SK-N-SH (cell line): ENCODE results near the gene F5. TPM values are rescaled to one million over a fixed set of nuclear protein-coding genes. Genes with fewer than 3 reads are reported as not detected.

Source experiments
- CTCF ChIA-PET: fragments of 300-600, 350-600 bp; formaldehyde crosslinking; extraction: SDS; loops from one replicate; lab custom pipeline; 2021; lab: Yijun Ruan, JAX
- POLR2A ChIA-PET: fragments of 350-600 bp; sonication (Branson Sonifier 250); formaldehyde crosslinking; extraction: SDS; loops from one replicate; lab custom pipeline; 2020; ENCODE audit warnings: antibody characterized with exemption, inconsistent platforms; lab: Yijun Ruan, JAX
- DNase-seq: peaks from one replicate; pipeline ENCODE4 v3.0.0; 2012
- H2AFZ ChIP-seq: fragments of 200-600 bp; sonication (generic); 2 replicates; pipeline ENCODE4 v1.8.1; 2016; ENCODE audit warnings: antibody characterized with exemption, mild to moderate bottlenecking, low read depth
- H3F3A ChIP-seq: fragments of 200-600 bp; sonication (generic); replicated peaks from 2 replicates; pipeline ENCODE3; 2016; ENCODE audit warnings: antibody characterized with exemption, mild to moderate bottlenecking; ENCODE audit not compliant: insufficient read depth
- H3K27ac ChIP-seq, 2 experiments: fragments of 200-500 bp in 1 of 2; fragments of 200-600 bp in 1 of 2; sonication (Bioruptor generic) in 1 of 2; sonication (generic), shearing (Covaris generic) in 1 of 2; 2 replicates each; pipeline versions ENCODE4 v1.5.1 to v1.6.1; 2014 to 2016; ENCODE audit warnings: low read depth in 2 of 2, inconsistent platforms in 1 of 2, low read length in 1 of 2, mild to moderate bottlenecking in 1 of 2, mixed read lengths in 1 of 2
- H3K27me3 ChIP-seq: fragments of 200-600 bp; sonication (generic), shearing (Covaris generic); 2 replicates; pipeline ENCODE4 v1.6.1; 2016; ENCODE audit warnings: mixed run types; ENCODE audit not compliant: insufficient read depth
- H3K36me3 ChIP-seq, 2 experiments: fragments of 200-500 bp in 1 of 2; fragments of 200-600 bp in 1 of 2; sonication (Bioruptor generic) in 1 of 2; sonication (generic) in 1 of 2; replicated peaks in 1 of 2; 2 replicates each; pipeline versions ENCODE3 to v1.5.1; 2014 to 2016; ENCODE audit warnings: low read length in 1 of 2, mild to moderate bottlenecking in 1 of 2; ENCODE audit not compliant: insufficient read depth in 2 of 2, control insufficient read depth in 1 of 2
- H3K4me1 ChIP-seq, 2 experiments: fragments of 200-500 bp in 1 of 2; fragments of 200-600 bp in 1 of 2; sonication (Bioruptor generic) in 1 of 2; sonication (generic), shearing (Covaris generic) in 1 of 2; 2 replicates each; pipeline versions ENCODE4 v1.5.1 to v1.6.1; 2014 to 2016; ENCODE audit warnings: low read depth in 1 of 2, low read length in 1 of 2, mixed run types in 1 of 2; ENCODE audit not compliant: insufficient read depth in 2 of 2, control insufficient read depth in 1 of 2
- H3K4me2 ChIP-seq: fragments of 200-600 bp; sonication (generic), shearing (Covaris generic); 2 replicates; pipeline ENCODE4 v1.6.1; 2017; ENCODE audit warnings: mixed run types
- H3K4me3 ChIP-seq, 2 experiments: fragments of 200-500 bp in 1 of 2; fragments of 200-600 bp in 1 of 2; sonication (Bioruptor generic) in 1 of 2; sonication (generic), shearing (Covaris generic) in 1 of 2; 2 replicates each; pipeline versions ENCODE4 v1.5.1 to v1.8.1; 2014 to 2016; ENCODE audit warnings: low read depth in 2 of 2, inconsistent platforms in 1 of 2, low read length in 1 of 2, mild to moderate bottlenecking in 1 of 2, mixed read lengths in 1 of 2, moderate library complexity in 1 of 2
- H3K79me2 ChIP-seq: fragments of 200-600 bp; sonication (generic); 2 replicates; pipeline ENCODE4 v1.8.1; 2017; ENCODE audit warnings: mild to moderate bottlenecking; ENCODE audit not compliant: insufficient read depth
- H3K9ac ChIP-seq: fragments of 200-600 bp; sonication (generic); 2 replicates; pipeline ENCODE4 v1.6.1; 2017; ENCODE audit warnings: mixed run types
- H3K9me2 ChIP-seq: fragments of 200-600 bp; sonication (generic); 2 replicates; pipeline ENCODE4 v1.6.1; 2017; ENCODE audit warnings: mixed run types
- H3K9me3 ChIP-seq: fragments of 200-600 bp; sonication (generic); 2 replicates; pipeline ENCODE4 v1.6.1; 2017; ENCODE audit warnings: mixed run types, mild to moderate bottlenecking, moderate library complexity
- H4K20me1 ChIP-seq: fragments of 200-600 bp; sonication (generic); 2 replicates; pipeline ENCODE4 v1.6.1; 2017; ENCODE audit warnings: mild to moderate bottlenecking, mixed run types; ENCODE audit not compliant: insufficient read depth
- CHD2 ChIP-seq: fragments of 150-350 bp; IDR thresholded peaks from 2 replicates; pipeline ENCODE4 v1.6.1; 2018; ENCODE audit warnings: low read length; ENCODE audit not compliant: partially characterized antibody
- FOSL2 ChIP-seq: IDR thresholded peaks from 2 replicates; pipeline ENCODE4 v1.4.0; 2012; ENCODE audit warnings: low read depth, mild to moderate bottlenecking, moderate library complexity, borderline replicate concordance
- FOXM1 ChIP-seq: IDR thresholded peaks from 2 replicates; pipeline ENCODE4 v1.4.0; 2012; ENCODE audit warnings: low read depth, mild to moderate bottlenecking
- GABPA ChIP-seq: IDR thresholded peaks from 2 replicates; pipeline ENCODE4 v1.4.0; 2012; ENCODE audit warnings: low read depth, mild to moderate bottlenecking
- JUND ChIP-seq: IDR thresholded peaks from 2 replicates; pipeline ENCODE4 v1.4.0; 2012
- MEF2A ChIP-seq: IDR thresholded peaks from 2 replicates; pipeline ENCODE4 v1.4.0; 2012; ENCODE audit warnings: low read depth, borderline replicate concordance
- MXI1 ChIP-seq: IDR thresholded peaks from 2 replicates; pipeline ENCODE4 v1.6.1; 2012; ENCODE audit warnings: mild to moderate bottlenecking, low read depth, low read length, improper control_type of control experiment
- NRF1 ChIP-seq: IDR thresholded peaks from 2 replicates; pipeline ENCODE4 v1.6.1; 2012; ENCODE audit warnings: low read depth, mild to moderate bottlenecking, low read length
- POLR2AphosphoS5 ChIP-seq: IDR thresholded peaks from 2 replicates; pipeline ENCODE4 v1.6.1; 2012; ENCODE audit warnings: low read depth, low read length
- RAD21 ChIP-seq: IDR thresholded peaks from 2 replicates; pipeline ENCODE4 v1.6.1; 2012; ENCODE audit warnings: mild to moderate bottlenecking, low read length
- RCOR1 ChIP-seq: fragments of 150-350 bp; IDR thresholded peaks from 2 replicates; pipeline ENCODE4 v1.6.1; 2017; ENCODE audit warnings: antibody characterized with exemption, low read length
- RFX5 ChIP-seq: IDR thresholded peaks from 2 replicates; pipeline ENCODE4 v1.6.1; 2012; ENCODE audit warnings: mild to moderate bottlenecking, improper control_type of control experiment, low read length
- RXRA ChIP-seq: IDR thresholded peaks from 2 replicates; pipeline ENCODE4 v1.4.0; 2012; ENCODE audit warnings: low read depth, mild to moderate bottlenecking, borderline replicate concordance
- SIN3A ChIP-seq: IDR thresholded peaks from 2 replicates; pipeline ENCODE4 v1.6.1; 2012; ENCODE audit warnings: low read depth, mild to moderate bottlenecking, low read length, moderate library complexity, borderline replicate concordance
- TAF1 ChIP-seq: IDR thresholded peaks from 2 replicates; pipeline ENCODE4 v1.6.1; 2012; ENCODE audit warnings: low read depth, mild to moderate bottlenecking, low read length, moderate library complexity, borderline replicate concordance
- TEAD4 ChIP-seq: IDR thresholded peaks from 2 replicates; pipeline ENCODE4 v1.4.0; 2012; ENCODE audit warnings: mild to moderate bottlenecking, borderline replicate concordance; ENCODE audit not compliant: insufficient read depth
- USF1 ChIP-seq: IDR thresholded peaks from 2 replicates; pipeline ENCODE4 v1.4.0; 2012; ENCODE audit warnings: low read depth, borderline replicate concordance
- WGBS: methylation state at CpG from one replicate; pipeline ENCODE4 v1.1.6; 2017; ENCODE audit warnings: low lambda C conversion rate; 5-methylcytosine and 5-hydroxymethylcytosine counted together
- polyA plus RNA-seq, 3 experiments: library from polyadenylated mRNA; depleted of rRNA; stranded (reverse); fragments of >200 nt; gene quantifications; 2 replicates each; pipeline ENCODE4 v1.2.3, GENCODE V29; 2012
- TF ChIP-seq, protein P1 (sequence below): fragments of 150-350 bp; IDR thresholded peaks from 2 replicates; pipeline ENCODE4 v1.6.1; 2016; ENCODE audit warnings: mild to moderate bottlenecking, low read depth, low read length
- TF ChIP-seq, protein P2 (sequence below): IDR thresholded peaks from 2 replicates; pipeline ENCODE4; 2012

F5 gene
- polyA plus RNA-seq, 1 of the 3 experiments (the other 2 are of a cell fraction) = under 0.01 TPM

DNA sequence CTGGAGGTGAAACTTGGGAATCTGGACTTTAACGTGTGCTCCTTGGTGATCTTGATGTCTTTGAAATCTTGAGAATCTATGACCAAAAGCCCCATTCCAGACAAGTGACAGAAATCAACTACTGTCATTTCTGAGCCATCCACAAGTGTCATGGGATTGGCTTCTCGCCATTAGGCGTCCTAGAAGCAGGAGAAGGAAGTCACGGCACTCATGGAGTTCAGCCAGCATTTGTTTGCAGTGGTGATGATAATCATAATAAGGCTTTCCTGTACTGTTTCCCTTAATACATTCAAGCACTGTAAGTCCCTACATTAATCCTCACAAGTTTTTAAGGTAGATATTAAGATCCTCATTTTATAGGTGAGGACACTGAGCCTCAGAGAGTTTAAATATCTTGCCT is 11.9 kb downstream of the F5 start:
- Histone ChIP-seq H4K20me1 (no peaks in the 10 kb centered on the region), H3K27me3 (peaks cover 19% of the 10 kb centered on the region; the same call in 1 of the 2 replicates), H3K27ac (no peak overlapping the region), H3K79me2 (no peaks in the 10 kb centered on the region), H3K4me2 (no peak overlapping the region), H3K9me2 (no peaks in the 10 kb centered on the region), H3K9me3 (no peaks in the 10 kb centered on the region), H3K9ac (no peak overlapping the region), H3F3A (no peaks in the 10 kb centered on the region), H3K4me3 (no peak overlapping the region), H2AFZ (no peak overlapping the region), H3K4me1 (no peaks in the 10 kb centered on the region), H3K36me3 (no peaks in the 10 kb centered on the region)
- POLR2A ChIA-PET = no interaction called here
- 0% methylated on average over 4 of the region's 4 CpGs for WGBS
- no peak for TF ChIP-seq RAD21
- TF ChIP-seq MEF2A = no peak
- no peak for TF ChIP-seq NRF1
- no peak for TF ChIP-seq GABPA
- TF ChIP-seq POLR2AphosphoS5 = no peak
- no peak for TF ChIP-seq MXI1
- no peak for TF ChIP-seq FOSL2
- DNase-seq = no peak
- CTCF ChIA-PET = no interaction called here

- no peak for TF ChIP-seq TEAD4
- TF ChIP-seq, protein P1, sequence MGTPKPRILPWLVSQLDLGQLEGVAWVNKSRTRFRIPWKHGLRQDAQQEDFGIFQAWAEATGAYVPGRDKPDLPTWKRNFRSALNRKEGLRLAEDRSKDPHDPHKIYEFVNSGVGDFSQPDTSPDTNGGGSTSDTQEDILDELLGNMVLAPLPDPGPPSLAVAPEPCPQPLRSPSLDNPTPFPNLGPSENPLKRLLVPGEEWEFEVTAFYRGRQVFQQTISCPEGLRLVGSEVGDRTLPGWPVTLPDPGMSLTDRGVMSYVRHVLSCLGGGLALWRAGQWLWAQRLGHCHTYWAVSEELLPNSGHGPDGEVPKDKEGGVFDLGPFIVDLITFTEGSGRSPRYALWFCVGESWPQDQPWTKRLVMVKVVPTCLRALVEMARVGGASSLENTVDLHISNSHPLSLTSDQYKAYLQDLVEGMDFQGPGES = no peak
- TF ChIP-seq RXRA = no peak
- TF ChIP-seq NRF1 = no peak
- no peak for TF ChIP-seq FOXM1
- TF ChIP-seq RFX5 = no peak
- no peak for TF ChIP-seq RAD21
- TF ChIP-seq, all 33 proteins: peak for 0
- Histone ChIP-seq H3K9me3 (no peaks in the 10 kb centered on the region), H3K9me2 (no peaks in the 10 kb centered on the region), H3K79me2 (no peaks in the 10 kb centered on the region), H3K36me3 (no peaks in the 10 kb centered on the region), H3K27me3 (peaks cover 19% of the 10 kb centered on the region; the same call in 1 of the 2 replicates), H3K4me2 (no peak overlapping the region), H3K4me1 (no peaks in the 10 kb centered on the region), H2AFZ (no peak overlapping the region), H3K4me3 (no peak overlapping the region), H3K9ac (no peak overlapping the region), H3K27ac (no peak overlapping the region), H4K20me1 (no peaks in the 10 kb centered on the region), H3F3A (no peaks in the 10 kb centered on the region)
- POLR2A ChIA-PET = no interaction called here
- CTCF ChIA-PET = no interaction called here
- WGBS = 2% methylated on average over 1 of the region's 1 CpG
- no peak for DNase-seq
Observed at GRCh38 chr1:169572187-169572586, 14.1 kb downstream of the F5 start.

GRCh38 chr1:169571450-169571849 is 14.8 kb downstream of the F5 start:
- H3K4me1 ChIP-seq = no peaks in the 10 kb centered on the region
- no peaks in the 10 kb centered on the region for H3F3A ChIP-seq
- H3K9me2 ChIP-seq = no peaks in the 10 kb centered on the region
- H3K79me2 ChIP-seq = no peaks in the 10 kb centered on the region
- no peak overlapping the region for H3K4me2 ChIP-seq
- no peak for TF ChIP-seq RCOR1
- no peak for TF ChIP-seq CHD2
- no peak for TF ChIP-seq TAF1
- no peak for TF ChIP-seq FOSL2
- no peak for TF ChIP-seq NRF1
- TF ChIP-seq MEF2A = no peak
- no peak for TF ChIP-seq SIN3A
- TF ChIP-seq JUND = no peak
- TF ChIP-seq, protein P1 = no peak
- no peak for TF ChIP-seq GABPA
- TF ChIP-seq, protein P2, sequence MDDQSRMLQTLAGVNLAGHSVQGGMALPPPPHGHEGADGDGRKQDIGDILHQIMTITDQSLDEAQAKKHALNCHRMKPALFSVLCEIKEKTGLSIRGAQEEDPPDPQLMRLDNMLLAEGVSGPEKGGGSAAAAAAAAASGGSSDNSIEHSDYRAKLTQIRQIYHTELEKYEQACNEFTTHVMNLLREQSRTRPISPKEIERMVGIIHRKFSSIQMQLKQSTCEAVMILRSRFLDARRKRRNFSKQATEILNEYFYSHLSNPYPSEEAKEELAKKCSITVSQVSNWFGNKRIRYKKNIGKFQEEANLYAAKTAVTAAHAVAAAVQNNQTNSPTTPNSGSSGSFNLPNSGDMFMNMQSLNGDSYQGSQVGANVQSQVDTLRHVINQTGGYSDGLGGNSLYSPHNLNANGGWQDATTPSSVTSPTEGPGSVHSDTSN = no peak
- TF ChIP-seq USF1 = no peak
- no peaks in the 10 kb centered on the region for H3K36me3 ChIP-seq
- CTCF ChIA-PET = interaction anchor here (0.9 kb wide), 1 partner anchor 25 kb away, joined by 3 read pairs; no protein-coding TSS in a partner anchor
- peaks cover 13% of the 10 kb centered on the region; the same call in 1 of the 2 replicates for H3K27me3 ChIP-seq
- WGBS = 25% methylated on average over 3 of the region's 3 CpGs
- H2AFZ ChIP-seq = no peak overlapping the region
- DNase-seq = no peak
- no peak overlapping the region for H3K9ac ChIP-seq
- no peaks in the 10 kb centered on the region for H4K20me1 ChIP-seq
- no peak overlapping the region for H3K4me3 ChIP-seq
- POLR2A ChIA-PET = no interaction called here
- H3K27ac ChIP-seq = no peak overlapping the region
- no peaks in the 10 kb centered on the region for H3K9me3 ChIP-seq
